Right lobe of liver (tissue), 6 donors: ENCODE data around the gene RAB4A. TPM values are rescaled to one million over a fixed set of nuclear protein-coding genes. Genes with fewer than 3 reads are reported as not detected.

Experiments used
- ATAC-seq, 4 donors: fragments of 200-7000 bp; cut with Tn5 transposase; one replicate each; pipeline ENCODE4 v1.9.1; 2020; ENCODE audit warnings: mild to moderate bottlenecking in 4 of 4, moderate library complexity in 4 of 4
- DNase-seq, 3 donors: peaks; one replicate each; pipeline ENCODE4 v3.0.0-alpha.2; 2020
- H3K27ac ChIP-seq, 3 donors: fragments of 200-600 bp; one replicate each; pipeline ENCODE4 v1.8.0; 2022
- H3K27me3 ChIP-seq, 2 donors: fragments of 200-600 bp; one replicate each; pipeline ENCODE4 v1.8.0; 2022
- H3K36me3 ChIP-seq, 4 donors: fragments of 200-600 bp; sonication (generic) in 1 of 4; one replicate each; pipeline versions ENCODE4 v1.5.1 to v1.8.0; 2017 to 2022; ENCODE audit warnings: control low read depth in 1 of 4
- H3K4me1 ChIP-seq, 4 donors: fragments of 200-600 bp; sonication (generic) in 1 of 4; one replicate each; pipeline versions ENCODE4 v1.5.1 to v1.8.0; 2017 to 2022; ENCODE audit warnings: control low read depth in 1 of 4
- H3K4me3 ChIP-seq, 3 donors: fragments of 200-600 bp; one replicate each; pipeline ENCODE4 v1.8.0; 2022
- H3K9me3 ChIP-seq, 4 donors: fragments of 200-600 bp; sonication (generic) in 1 of 4; one replicate each; pipeline versions ENCODE4 v1.5.1 to v1.8.0; 2017 to 2022; ENCODE audit warnings: control low read depth in 1 of 4
- POLR2A ChIP-seq: fragments of 450-650 bp; IDR thresholded peaks from one replicate; pipeline ENCODE4 v1.6.1; 2017; ENCODE audit warnings: antibody characterized with exemption, mild to moderate bottlenecking
- WGBS: methylation state at CpG from one replicate; pipeline ENCODE4 v1.1.6; 2018; ENCODE audit warnings: low coverage, low lambda C conversion rate; ENCODE audit not compliant: insufficient coverage; ENCODE audit errors: missing lambda C conversion rate; 5-methylcytosine and 5-hydroxymethylcytosine counted together
- intact Hi-C, 2 donors: fragments of 100-400 bp; cut with DNase I; formaldehyde crosslinking; loops; one replicate each; pipeline versions ENCODE4 v1.11.2 to v1.14.1; 2022
- total RNA-seq, 6 experiments: library from RNA; depleted of rRNA in 2 of 6; stranded (reverse); fragments of >200 nt in 2 of 6; fragmentation: NEBNext Ultra II Directional in 3 of 6; extraction: Animal tissue kit (Norgen Biotek cat#: 25700) in 3 of 6; gene quantifications; one replicate each; pipeline versions ENCODE4 v1.1.0 to v1.2.4, GENCODE V29; 2016 to 2023
- TF ChIP-seq, protein P1 (sequence below), 4 donors: fragments of 200-600 bp in 3 of 4; fragments of 450-650 bp in 1 of 4; IDR thresholded peaks; one replicate each; pipeline versions ENCODE4 v1.5.1 to v1.8.0; 2016 to 2022; ENCODE audit warnings: antibody characterized with exemption in 4 of 4, mild to moderate bottlenecking in 2 of 4
- donor health status: DM: no; HTN: yes; CAD: no.
- donor health status: DM: no; HTN: no; CAD: no.
- donor health status: DM: no; HTN: no; CAD: no.
- donor health status: DM: no; HTN: yes; CAD: no.
- donor health status: DM: no; HTN: yes; CAD: no.

Gene RAB4A
- total RNA-seq, 6 experiments from 2014 or later = 23.3 to 66.4 (median 50.0) TPM

DNA sequence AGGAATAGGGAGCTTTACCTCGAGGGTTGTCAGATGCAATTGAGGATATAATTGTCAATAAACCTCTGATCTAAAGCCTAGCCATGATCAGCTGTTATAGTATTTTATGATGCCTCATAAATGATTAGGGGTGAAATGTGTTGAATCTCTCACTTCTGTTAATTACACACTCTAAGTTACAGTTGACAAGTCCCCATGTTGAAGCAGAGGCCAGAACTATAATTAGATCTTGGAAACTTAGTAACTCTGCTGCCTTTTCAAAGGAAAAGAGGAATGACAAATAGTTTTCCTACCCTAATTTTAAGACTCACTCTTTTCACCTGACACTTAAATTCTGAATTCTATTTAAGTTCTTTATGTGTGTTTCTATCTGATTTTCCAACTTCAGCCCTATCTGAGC lies 38.2 kb downstream of the RAB4A start:
- peaks cover 0 to 27% (median 15%) of the 10 kb centered on the region in 4 donors for H3K36me3 ChIP-seq
- TF ChIP-seq, protein P1, sequence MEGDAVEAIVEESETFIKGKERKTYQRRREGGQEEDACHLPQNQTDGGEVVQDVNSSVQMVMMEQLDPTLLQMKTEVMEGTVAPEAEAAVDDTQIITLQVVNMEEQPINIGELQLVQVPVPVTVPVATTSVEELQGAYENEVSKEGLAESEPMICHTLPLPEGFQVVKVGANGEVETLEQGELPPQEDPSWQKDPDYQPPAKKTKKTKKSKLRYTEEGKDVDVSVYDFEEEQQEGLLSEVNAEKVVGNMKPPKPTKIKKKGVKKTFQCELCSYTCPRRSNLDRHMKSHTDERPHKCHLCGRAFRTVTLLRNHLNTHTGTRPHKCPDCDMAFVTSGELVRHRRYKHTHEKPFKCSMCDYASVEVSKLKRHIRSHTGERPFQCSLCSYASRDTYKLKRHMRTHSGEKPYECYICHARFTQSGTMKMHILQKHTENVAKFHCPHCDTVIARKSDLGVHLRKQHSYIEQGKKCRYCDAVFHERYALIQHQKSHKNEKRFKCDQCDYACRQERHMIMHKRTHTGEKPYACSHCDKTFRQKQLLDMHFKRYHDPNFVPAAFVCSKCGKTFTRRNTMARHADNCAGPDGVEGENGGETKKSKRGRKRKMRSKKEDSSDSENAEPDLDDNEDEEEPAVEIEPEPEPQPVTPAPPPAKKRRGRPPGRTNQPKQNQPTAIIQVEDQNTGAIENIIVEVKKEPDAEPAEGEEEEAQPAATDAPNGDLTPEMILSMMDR (IDR thresholded peaks at IDR 0.05) = no peak
- TF ChIP-seq POLR2A = no peak
- H3K27ac ChIP-seq = no peak overlapping the region
- H3K9me3 ChIP-seq = no peaks in the 10 kb centered on the region
- DNase-seq = no peak
- no peaks in the 10 kb centered on the region for H3K27me3 ChIP-seq
- ATAC-seq = no peak
- 50% methylated on average over 1 of the region's 1 CpG for WGBS
- H3K4me3 ChIP-seq = no peak overlapping the region
- peaks cover 0 to 17% (median 4%) of the 10 kb centered on the region in 4 donors for H3K4me1 ChIP-seq
- intact Hi-C loops = no loop called here

DNA sequence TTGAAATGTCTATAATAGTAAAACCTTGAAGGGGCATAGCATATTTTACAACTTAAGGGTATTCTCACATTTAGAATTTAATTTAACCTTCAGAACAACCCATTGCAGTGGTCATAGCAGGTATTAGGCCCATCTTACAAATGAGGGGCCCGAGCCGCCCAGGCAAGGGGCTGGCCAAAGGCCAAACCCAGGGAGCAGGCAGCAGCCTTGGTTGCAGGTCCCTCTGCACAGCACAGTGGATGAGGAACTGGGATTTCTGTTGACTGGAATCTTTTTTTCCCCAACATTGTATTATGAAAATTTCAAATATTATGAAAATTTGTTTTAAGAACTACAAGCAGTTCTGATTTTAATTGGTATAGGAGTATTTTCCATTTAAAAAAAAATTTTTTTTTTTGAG lies 38.8 kb downstream of the RAB4A start:
- H3K4me1 ChIP-seq = peaks cover 0 to 17% (median 4%) of the 10 kb centered on the region in 4 donors
- no peaks in the 10 kb centered on the region for H3K27me3 ChIP-seq
- H3K27ac ChIP-seq = no peak overlapping the region
- 93% methylated on average over 2 of the region's 2 CpGs for WGBS
- intact Hi-C loops = no loop called here
- no peaks in the 10 kb centered on the region for H3K9me3 ChIP-seq
- H3K36me3 ChIP-seq = peaks cover 0 to 21% (median 11%) of the 10 kb centered on the region in 4 donors
- TF ChIP-seq POLR2A = no peak
- TF ChIP-seq, protein P1 (IDR thresholded peaks at IDR 0.05) = no peak
- DNase-seq (no peak), ATAC-seq (no peak)
- H3K4me3 ChIP-seq = no peak overlapping the region

DNA sequence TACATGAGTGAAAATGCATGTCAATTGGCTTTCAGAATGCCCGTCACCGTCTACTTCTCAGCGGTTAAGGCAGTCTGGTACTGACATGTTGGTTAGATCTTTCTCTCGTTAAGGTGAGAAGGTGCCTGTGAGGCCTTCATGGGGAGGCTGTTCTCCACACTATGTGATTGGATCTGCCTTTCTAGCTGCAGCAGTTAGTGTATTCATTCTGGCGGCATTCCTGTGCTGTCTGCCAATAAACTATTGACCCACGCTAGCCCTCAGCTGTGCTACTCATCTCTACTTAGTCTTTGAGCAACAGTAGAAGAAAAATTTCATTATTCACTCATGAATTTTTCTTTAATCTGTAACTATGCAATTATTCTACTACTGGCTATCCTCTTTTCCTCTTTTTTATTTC lies 39.9 kb downstream of the RAB4A start:
- ATAC-seq (peak; percentile 97 to 98 (median 98)), DNase-seq (peak in 2 of 3 donors; percentile 30 to 78)
- H3K27me3 ChIP-seq = no peaks in the 10 kb centered on the region
- intact Hi-C loops = no loop called here
- TF ChIP-seq, protein P1 (IDR thresholded peaks at IDR 0.05) = no peak
- WGBS = 40% methylated on average over 6 of the region's 6 CpGs
- peaks cover 0 to 15% (median 8%) of the 10 kb centered on the region in 4 donors for H3K36me3 ChIP-seq
- no peak overlapping the region for H3K4me3 ChIP-seq
- no peaks in the 10 kb centered on the region for H3K9me3 ChIP-seq
- H3K4me1 ChIP-seq = peaks cover 0 to 17% (median 4%) of the 10 kb centered on the region in 4 donors
- peak overlapping the region in 1 of 3 donors; percentile 61 for H3K27ac ChIP-seq

DNA sequence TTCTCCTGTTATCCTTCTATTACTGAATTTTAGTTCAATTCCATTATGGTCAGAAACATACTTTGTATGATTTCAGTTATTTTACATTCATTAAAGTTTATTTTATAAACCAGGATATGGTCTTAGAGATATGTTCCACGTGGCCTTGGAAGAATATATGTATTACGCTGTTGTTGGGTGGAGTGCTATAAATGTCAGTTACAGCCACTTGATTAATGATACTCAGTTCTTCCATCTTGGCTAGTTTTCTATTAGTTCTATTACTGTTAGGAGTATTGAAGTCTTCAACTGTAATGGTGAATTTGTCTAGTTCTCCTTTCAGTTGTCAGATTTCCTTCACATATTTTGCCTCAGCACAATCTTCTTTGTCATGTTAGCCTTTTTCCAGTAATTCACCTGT lies 45.3 kb downstream of the RAB4A start:
- Histone ChIP-seq H3K27ac (no peak overlapping the region), H3K4me3 (no peak overlapping the region), H3K36me3 (peaks cover 0 to 12% (median 1%) of the 10 kb centered on the region in 4 donors), H3K9me3 (no peaks in the 10 kb centered on the region), H3K27me3 (no peaks in the 10 kb centered on the region), H3K4me1 (peaks cover 0 to 6% (median 2%) of the 10 kb centered on the region in 4 donors)
- intact Hi-C loops = no loop called here
- DNase-seq = no peak
- WGBS = 96% methylated on average over 2 of the region's 2 CpGs
- ATAC-seq = no peak
- TF ChIP-seq, protein P1 (IDR thresholded peaks at IDR 0.05) = no peak
- no peak for TF ChIP-seq POLR2A

DNA sequence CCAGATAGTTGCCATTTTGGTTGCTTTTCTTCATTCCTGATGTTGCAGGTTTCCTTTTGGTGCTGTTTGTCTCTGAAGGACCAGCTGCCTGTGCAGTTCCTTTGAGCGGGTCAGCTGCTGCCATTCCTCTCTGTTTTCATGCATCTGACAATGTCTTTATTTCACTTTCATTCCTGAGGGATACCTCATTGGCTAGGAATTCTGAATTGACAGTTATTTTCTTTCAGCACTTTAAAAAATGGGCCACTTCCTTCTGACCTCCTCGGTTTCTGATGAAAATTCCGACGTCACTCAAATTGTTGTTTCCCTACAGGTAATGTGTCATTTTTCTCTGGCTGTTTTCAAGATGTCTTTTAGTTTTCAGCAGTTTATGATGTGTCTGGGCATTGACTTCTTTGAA lies 47.1 kb downstream of the RAB4A start:
- ATAC-seq = no peak
- WGBS = 88% methylated on average over 4 of the region's 4 CpGs
- Histone ChIP-seq H3K36me3 (peaks cover 0 to 7% (median 5%) of the 10 kb centered on the region in 4 donors), H3K9me3 (no peaks in the 10 kb centered on the region), H3K27ac (no peak overlapping the region), H3K4me3 (no peak overlapping the region), H3K27me3 (no peaks in the 10 kb centered on the region), H3K4me1 (no peaks in the 10 kb centered on the region)
- DNase-seq = no peak
- TF ChIP-seq, protein P1 (IDR thresholded peaks at IDR 0.05) = no peak
- no peak for TF ChIP-seq POLR2A
- intact Hi-C loops = no loop called here
